ENCODE data around the gene CPT1C.

Gene CPT1C

GRCh38 chr19:49652551-49653465, 38.1 kb upstream of the CPT1C start:
- Histone ChIP-seq H3K4me1 (ENCODE audit: control insufficient read depth, insufficient read depth, low read length) (no peaks in the 10 kb centered on the region), H3K36me3 (ENCODE audit: control insufficient read depth, insufficient read depth, low read length) (peaks cover 40% of the 10 kb centered on the region), H3K4me3 (ENCODE audit: insufficient read depth, low read depth, low read length) (no peak overlapping the region), H3K27me3 (ENCODE audit: control insufficient read depth, insufficient read depth, low read length, poor library complexity, severe bottlenecking) (no peaks in the 10 kb centered on the region), H3K9me3 (ENCODE audit: control insufficient read depth, low read length) (no peaks in the 10 kb centered on the region), H3K27ac (ENCODE audit: insufficient read depth, low read depth, low read length, poor library complexity, severe bottlenecking) (no peak overlapping the region)
- WGBS, 2 experiments: 96% methylated on average over 58 of the region's 58 CpGs

GRCh38 chr19:49653466-49653806, 37.5 kb upstream of the CPT1C start:
- H3K27ac ChIP-seq (ENCODE audit: insufficient read depth, low read depth, low read length, poor library complexity, severe bottlenecking): no peak overlapping the region
- 94 to 96% methylated on average over 13 of the region's 13 CpGs for WGBS, 2 experiments
- H3K27me3 ChIP-seq (ENCODE audit: control insufficient read depth, insufficient read depth, low read length, poor library complexity, severe bottlenecking): no peaks in the 10 kb centered on the region
- no peaks in the 10 kb centered on the region for H3K4me1 ChIP-seq (ENCODE audit: control insufficient read depth, insufficient read depth, low read length)
- H3K36me3 ChIP-seq (ENCODE audit: control insufficient read depth, insufficient read depth, low read length): peaks cover 45% of the 10 kb centered on the region
- no peaks in the 10 kb centered on the region for H3K9me3 ChIP-seq (ENCODE audit: control insufficient read depth, low read length)
- no peak overlapping the region for H3K4me3 ChIP-seq (ENCODE audit: insufficient read depth, low read depth, low read length)

GRCh38 chr19:49654581-49654980, 36.3 kb upstream of the CPT1C start:
- no peaks in the 10 kb centered on the region for H3K27me3 ChIP-seq (ENCODE audit: control insufficient read depth, insufficient read depth, low read length, poor library complexity, severe bottlenecking)
- H3K36me3 ChIP-seq (ENCODE audit: control insufficient read depth, insufficient read depth, low read length): peaks cover 56% of the 10 kb centered on the region
- no peak overlapping the region for H3K4me3 ChIP-seq (ENCODE audit: insufficient read depth, low read depth, low read length)
- H3K4me1 ChIP-seq (ENCODE audit: control insufficient read depth, insufficient read depth, low read length): no peaks in the 10 kb centered on the region
- H3K27ac ChIP-seq (ENCODE audit: insufficient read depth, low read depth, low read length, poor library complexity, severe bottlenecking): no peak overlapping the region
- 95 to 97% methylated on average over 10 of the region's 10 CpGs for WGBS, 2 experiments
- no peaks in the 10 kb centered on the region for H3K9me3 ChIP-seq (ENCODE audit: control insufficient read depth, low read length)

- no peaks in the 10 kb centered on the region for H3K4me1 ChIP-seq (ENCODE audit: control insufficient read depth, insufficient read depth, low read length)
- no peak overlapping the region for H3K27ac ChIP-seq (ENCODE audit: insufficient read depth, low read depth, low read length, poor library complexity, severe bottlenecking)
- H3K36me3 ChIP-seq (ENCODE audit: control insufficient read depth, insufficient read depth, low read length): peaks cover 62% of the 10 kb centered on the region
- no peaks in the 10 kb centered on the region for H3K27me3 ChIP-seq (ENCODE audit: control insufficient read depth, insufficient read depth, low read length, poor library complexity, severe bottlenecking)
- H3K4me3 ChIP-seq (ENCODE audit: insufficient read depth, low read depth, low read length): no peak overlapping the region
- no peaks in the 10 kb centered on the region for H3K9me3 ChIP-seq (ENCODE audit: control insufficient read depth, low read length)
- whole genome bisulfite sequencing, 2 experiments: 93% methylated on average over 23 of the region's 23 CpGs
Measured at GRCh38 chr19:49655570-49656455, 35.1 kb upstream of the CPT1C start.

- H3K4me3 ChIP-seq (ENCODE audit: insufficient read depth, low read depth, low read length): no peak overlapping the region
- H3K4me1 ChIP-seq (ENCODE audit: control insufficient read depth, insufficient read depth, low read length): no peaks in the 10 kb centered on the region
- H3K27me3 ChIP-seq (ENCODE audit: control insufficient read depth, insufficient read depth, low read length, poor library complexity, severe bottlenecking): no peaks in the 10 kb centered on the region
- H3K27ac ChIP-seq (ENCODE audit: insufficient read depth, low read depth, low read length, poor library complexity, severe bottlenecking): no peak overlapping the region
- no peaks in the 10 kb centered on the region for H3K9me3 ChIP-seq (ENCODE audit: control insufficient read depth, low read length)
- H3K36me3 ChIP-seq (ENCODE audit: control insufficient read depth, insufficient read depth, low read length): peaks cover 62% of the 10 kb centered on the region
- 83 to 84% methylated on average over 17 of the region's 17 CpGs for WGBS, 2 experiments
Measured at GRCh38 chr19:49656456-49657109, 34.3 kb upstream of the CPT1C start.

- peaks cover 64% of the 10 kb centered on the region for H3K36me3 ChIP-seq (ENCODE audit: control insufficient read depth, insufficient read depth, low read length)
- H3K4me1 ChIP-seq (ENCODE audit: control insufficient read depth, insufficient read depth, low read length): no peaks in the 10 kb centered on the region
- H3K4me3 ChIP-seq (ENCODE audit: insufficient read depth, low read depth, low read length): no peak overlapping the region
- no peaks in the 10 kb centered on the region for H3K9me3 ChIP-seq (ENCODE audit: control insufficient read depth, low read length)
- WGBS, 2 experiments: 93 to 95% methylated on average over 22 of the region's 22 CpGs
- no peak overlapping the region for H3K27ac ChIP-seq (ENCODE audit: insufficient read depth, low read depth, low read length, poor library complexity, severe bottlenecking)
- no peaks in the 10 kb centered on the region for H3K27me3 ChIP-seq (ENCODE audit: control insufficient read depth, insufficient read depth, low read length, poor library complexity, severe bottlenecking)
Measured at GRCh38 chr19:49657493-49658138, 33.3 kb upstream of the CPT1C start.

- Histone ChIP-seq H3K27me3 (ENCODE audit: control insufficient read depth, insufficient read depth, low read length, poor library complexity, severe bottlenecking) (no peaks in the 10 kb centered on the region), H3K4me3 (ENCODE audit: insufficient read depth, low read depth, low read length) (no peak overlapping the region), H3K36me3 (ENCODE audit: control insufficient read depth, insufficient read depth, low read length) (peaks cover 62% of the 10 kb centered on the region), H3K9me3 (ENCODE audit: control insufficient read depth, low read length) (no peaks in the 10 kb centered on the region), H3K4me1 (ENCODE audit: control insufficient read depth, insufficient read depth, low read length) (no peaks in the 10 kb centered on the region), H3K27ac (ENCODE audit: insufficient read depth, low read depth, low read length, poor library complexity, severe bottlenecking) (no peak overlapping the region)
- 90 to 92% methylated on average over 15 of the region's 15 CpGs for WGBS, 2 experiments
Measured at GRCh38 chr19:49658139-49658517, 32.8 kb upstream of the CPT1C start.

GRCh38 chr19:49658566-49659442, 32.1 kb upstream of the CPT1C start:
- no peak overlapping the region for H3K4me3 ChIP-seq (ENCODE audit: insufficient read depth, low read depth, low read length)
- no peaks in the 10 kb centered on the region for H3K9me3 ChIP-seq (ENCODE audit: control insufficient read depth, low read length)
- no peaks in the 10 kb centered on the region for H3K27me3 ChIP-seq (ENCODE audit: control insufficient read depth, insufficient read depth, low read length, poor library complexity, severe bottlenecking)
- 96 to 97% methylated on average over 12 of the region's 12 CpGs for WGBS, 2 experiments
- H3K27ac ChIP-seq (ENCODE audit: insufficient read depth, low read depth, low read length, poor library complexity, severe bottlenecking): no peak overlapping the region
- H3K4me1 ChIP-seq (ENCODE audit: control insufficient read depth, insufficient read depth, low read length): no peaks in the 10 kb centered on the region
- H3K36me3 ChIP-seq (ENCODE audit: control insufficient read depth, insufficient read depth, low read length): peaks cover 55% of the 10 kb centered on the region

GRCh38 chr19:49660338-49660961, 30.5 kb upstream of the CPT1C start:
- no peaks in the 10 kb centered on the region for H3K4me1 ChIP-seq (ENCODE audit: control insufficient read depth, insufficient read depth, low read length)
- no peak overlapping the region for H3K4me3 ChIP-seq (ENCODE audit: insufficient read depth, low read depth, low read length)
- no peaks in the 10 kb centered on the region for H3K9me3 ChIP-seq (ENCODE audit: control insufficient read depth, low read length)
- H3K27ac ChIP-seq (ENCODE audit: insufficient read depth, low read depth, low read length, poor library complexity, severe bottlenecking): no peak overlapping the region
- no peaks in the 10 kb centered on the region for H3K27me3 ChIP-seq (ENCODE audit: control insufficient read depth, insufficient read depth, low read length, poor library complexity, severe bottlenecking)
- H3K36me3 ChIP-seq (ENCODE audit: control insufficient read depth, insufficient read depth, low read length): peaks cover 42% of the 10 kb centered on the region
- 96 to 97% methylated on average over 15 of the region's 15 CpGs for WGBS, 2 experiments
